ENCODE data around the gene DERL3.

DERL3 gene

GRCh38 chr22:23787910-23788309 is 50.9 kb downstream of the DERL3 start:
- peak overlapping the region; percentile 92 for H3K4me3 Mint-ChIP-seq
- H3K9me3 Mint-ChIP-seq: no peaks in the 10 kb centered on the region
- H3K36me3 Mint-ChIP-seq (ENCODE audit: low read depth): peaks cover 2% of the 10 kb centered on the region
- DNase-seq: no peak
- no peak for ATAC-seq
- no peaks in the 10 kb centered on the region for H3K27me3 Mint-ChIP-seq
- H3K27ac Mint-ChIP-seq: peak overlapping the region; percentile 88
- peaks cover 41% of the 10 kb centered on the region for H3K4me1 Mint-ChIP-seq

- Mint-ChIP-seq H3K4me1 (peaks cover 41% of the 10 kb centered on the region), H3K4me3 (peak overlapping the region; percentile 92), H3K9me3 (no peaks in the 10 kb centered on the region), H3K27me3 (no peaks in the 10 kb centered on the region), H3K27ac (peak overlapping the region; percentile 88), H3K36me3 (ENCODE audit: low read depth) (peaks cover 2% of the 10 kb centered on the region)
- ATAC-seq: peak; percentile 15
- DNase-seq: no peak
These were observed 51.3 kb downstream of the DERL3 start for GRCh38 chr22:23787600-23787896.

- H3K4me1 Mint-ChIP-seq: peaks cover 41% of the 10 kb centered on the region
- no peaks in the 10 kb centered on the region for H3K9me3 Mint-ChIP-seq
- peak within 1 kb of the TSS; percentile 92 for H3K4me3 Mint-ChIP-seq
- H3K27ac Mint-ChIP-seq: peak within 1 kb of the TSS; percentile 92
- peak; percentile 81 for ATAC-seq
- DNase-seq: peak; percentile 91
- peaks cover 2% of the 10 kb centered on the region for H3K36me3 Mint-ChIP-seq (ENCODE audit: low read depth)
- H3K27me3 Mint-ChIP-seq: no peaks in the 10 kb centered on the region
These were observed 51.8 kb downstream of the DERL3 start, which contains the start of gene SMARCB1 for GRCh38 chr22:23786752-23787599. SMARCB1 (plus strand) TSS chr22:23786966; CDS start chr22:23787170, 204 bp downstream.

GRCh38 chr22:23786261-23786710 is 52.5 kb downstream of the DERL3 start:
- Mint-ChIP-seq H3K9me3 (no peaks in the 10 kb centered on the region), H3K27me3 (no peaks in the 10 kb centered on the region), H3K27ac (peak overlapping the region; percentile 92), H3K4me1 (peaks cover 38% of the 10 kb centered on the region), H3K4me3 (peak overlapping the region; percentile 92), H3K36me3 (ENCODE audit: low read depth) (peaks cover 2% of the 10 kb centered on the region)
- DNase-seq (peak; percentile 19), ATAC-seq (peak; percentile 7)
